Measurements from ENCODE around the gene STAB2.

Gene STAB2

GRCh38 chr12:103586791-103587370 lies at the start of gene STAB2:
Gene STAB2, plus strand, starts transcription at chr12:103587273. Its CDS starts 204 bp downstream, at chr12:103587477.
- no peak for DNase-seq (ENCODE audit: low read depth in 2 of 2)

GRCh38 chr12:103538397-103538796 lies 48.7 kb upstream of the STAB2 start:
- DNase-seq (ENCODE audit: low read depth in 2 of 2), result no peak

GRCh38 chr12:103540319-103540718 lies 46.8 kb upstream of the STAB2 start:
- DNase-seq (ENCODE audit: low read depth in 2 of 2), result no peak

- DNase-seq (ENCODE audit: low read depth in 2 of 2), result no peak
Observed at GRCh38 chr12:103542078-103542477, 45.0 kb upstream of the STAB2 start.

- DNase-seq (ENCODE audit: low read depth in 2 of 2), result no peak
Observed at GRCh38 chr12:103546959-103547358, 40.1 kb upstream of the STAB2 start.

GRCh38 chr12:103547376-103547775 lies 39.7 kb upstream of the STAB2 start:
- DNase-seq (ENCODE audit: low read depth in 2 of 2), result no peak

GRCh38 chr12:103547929-103548328 lies 39.1 kb upstream of the STAB2 start:
- no peak for DNase-seq (ENCODE audit: low read depth in 2 of 2)

- peak; percentile 35 to 45 for DNase-seq (ENCODE audit: low read depth in 2 of 2)
Observed at GRCh38 chr12:103548622-103549601, 38.2 kb upstream of the STAB2 start.

GRCh38 chr12:103556890-103557627 lies 30.0 kb upstream of the STAB2 start:
- DNase-seq (ENCODE audit: low read depth in 2 of 2), result no peak

- no peak for DNase-seq (ENCODE audit: low read depth in 2 of 2)
Observed at GRCh38 chr12:103557628-103558010, 29.5 kb upstream of the STAB2 start.

GRCh38 chr12:103558879-103559278 lies 28.2 kb upstream of the STAB2 start:
- DNase-seq (ENCODE audit: low read depth in 2 of 2), result no peak

- DNase-seq (ENCODE audit: low read depth in 2 of 2), result no peak
Observed at GRCh38 chr12:103560604-103561101, 26.4 kb upstream of the STAB2 start.

- DNase-seq (ENCODE audit: low read depth in 2 of 2), result no peak
Observed at GRCh38 chr12:103561174-103561573, 25.9 kb upstream of the STAB2 start.

- no peak for DNase-seq (ENCODE audit: low read depth in 2 of 2)
Observed at GRCh38 chr12:103566398-103566797, 20.7 kb upstream of the STAB2 start.

GRCh38 chr12:103569278-103569677 lies 17.8 kb upstream of the STAB2 start:
- DNase-seq (ENCODE audit: low read depth in 2 of 2), result no peak

- DNase-seq (ENCODE audit: low read depth in 2 of 2), result no peak
Observed at GRCh38 chr12:103571286-103571685, 15.8 kb upstream of the STAB2 start.

GRCh38 chr12:103572312-103573045 lies 14.6 kb upstream of the STAB2 start:
- DNase-seq (ENCODE audit: low read depth in 2 of 2), result no peak

- DNase-seq (ENCODE audit: low read depth in 2 of 2), result no peak
Observed at GRCh38 chr12:103573185-103573584, 13.9 kb upstream of the STAB2 start.

GRCh38 chr12:103578926-103579325 lies 8.1 kb upstream of the STAB2 start:
- no peak for DNase-seq (ENCODE audit: low read depth in 2 of 2)

GRCh38 chr12:103580026-103580425 lies 7.0 kb upstream of the STAB2 start:
- DNase-seq (ENCODE audit: low read depth in 2 of 2), result no peak

- no peak for DNase-seq (ENCODE audit: low read depth in 2 of 2)
Observed at GRCh38 chr12:103583008-103583407, 4.1 kb upstream of the STAB2 start.

Measured in activated CD8-positive, alpha-beta memory T cell treated with anti-CD3 and anti-CD28 coated beads for 4 hours (primary cell).